Activated B cell treated with CpG ODN at 0.5 μM for 24 hours (primary cell): ENCODE measurements around the gene PIGN. TPM values are rescaled to one million over a fixed set of nuclear protein-coding genes. Genes with fewer than 3 reads are reported as not detected.

Experiments
- ATAC-seq: fragments of 200-7000 bp; cut with Tn5 transposase; one replicate; pipeline ENCODE4 v1.10.0; 2021; ENCODE audit warnings: low read depth, mild to moderate bottlenecking, moderate library complexity
- CTCF ChIA-PET: fragments of 350-600 bp; sonication (Branson Sonifier 250); formaldehyde crosslinking; loops from one replicate; lab custom pipeline; 2021; ENCODE audit warnings: antibody characterized with exemption; lab: Charles Lee
- POLR2A ChIA-PET: fragments of 350-600 bp; sonication (Branson Sonifier 250); formaldehyde crosslinking; loops from one replicate; lab custom pipeline; 2021; ENCODE audit warnings: antibody characterized with exemption; lab: Charles Lee
- DNase-seq: peaks from one replicate; pipeline ENCODE4 v3.0.0; 2022
- H3K27ac Mint-ChIP-seq: one replicate; pipeline ENCODE4 v1.8.0; 2020; ENCODE audit warnings: mixed read lengths
- H3K27me3 Mint-ChIP-seq: one replicate; pipeline ENCODE4 v1.8.0; 2021; ENCODE audit warnings: mixed read lengths
- H3K36me3 Mint-ChIP-seq: one replicate; pipeline ENCODE4 v1.8.0; 2021; ENCODE audit warnings: low read depth, mixed read lengths
- H3K4me1 Mint-ChIP-seq: one replicate; pipeline ENCODE4 v1.8.0; 2021; ENCODE audit warnings: mixed read lengths
- H3K4me3 Mint-ChIP-seq: one replicate; pipeline ENCODE4 v1.8.0; 2020; ENCODE audit warnings: mild to moderate bottlenecking, mixed read lengths
- H3K9me3 Mint-ChIP-seq: one replicate; pipeline ENCODE4 v1.8.0; 2020; ENCODE audit warnings: mixed read lengths
- intact Hi-C: fragments of 100-400 bp; cut with micrococcal nuclease; formaldehyde crosslinking; loops from one replicate; pipeline ENCODE4 v1.15.1; 2024
- total RNA-seq: library from RNA; stranded (reverse); gene quantifications from 2 replicates; pipeline ENCODE4 v1.2.3, GENCODE V29; 2022
- TF ChIP-seq, protein P1 (sequence below): fragments of 200-600 bp; IDR thresholded peaks from one replicate; pipeline ENCODE4 v1.8.0; 2022; ENCODE audit warnings: antibody characterized with exemption, mild to moderate bottlenecking

PIGN gene
- total RNA-seq, 1 donor from 2014 or later, result 29.4 TPM

GRCh38 chr18:62106271-62106670 lies 80.6 kb downstream of the PIGN start:
- CTCF ChIA-PET, result no interaction called here

DNA sequence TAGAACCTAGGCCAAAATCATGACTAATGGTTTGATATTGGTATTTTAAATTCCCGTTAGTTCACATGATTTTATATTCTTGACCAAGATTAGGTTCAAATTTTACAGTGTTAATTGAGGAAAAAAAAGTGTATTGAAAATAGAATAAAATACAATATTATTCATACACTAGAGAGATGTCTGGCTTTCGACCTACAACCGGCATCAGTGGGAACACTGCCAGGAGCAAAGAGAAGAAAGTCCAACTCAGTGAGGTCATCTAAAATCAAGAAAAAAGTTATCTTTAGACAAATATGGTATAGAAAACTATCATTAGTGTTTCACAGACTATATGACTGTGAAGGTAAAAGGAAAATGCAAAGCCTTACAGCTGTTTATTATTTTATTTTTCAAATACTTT lies 81.5 kb downstream of the PIGN start:
- no peaks in the 10 kb centered on the region for H3K4me1 Mint-ChIP-seq
- H3K27me3 Mint-ChIP-seq, result no peaks in the 10 kb centered on the region
- H3K4me3 Mint-ChIP-seq, result no peak overlapping the region
- intact Hi-C loops, result no loop called here
- CTCF ChIA-PET, result no interaction called here
- H3K9me3 Mint-ChIP-seq, result no peaks in the 10 kb centered on the region
- peaks cover 30% of the 10 kb centered on the region for H3K36me3 Mint-ChIP-seq
- POLR2A ChIA-PET, result no interaction called here
- TF ChIP-seq, protein P1, sequence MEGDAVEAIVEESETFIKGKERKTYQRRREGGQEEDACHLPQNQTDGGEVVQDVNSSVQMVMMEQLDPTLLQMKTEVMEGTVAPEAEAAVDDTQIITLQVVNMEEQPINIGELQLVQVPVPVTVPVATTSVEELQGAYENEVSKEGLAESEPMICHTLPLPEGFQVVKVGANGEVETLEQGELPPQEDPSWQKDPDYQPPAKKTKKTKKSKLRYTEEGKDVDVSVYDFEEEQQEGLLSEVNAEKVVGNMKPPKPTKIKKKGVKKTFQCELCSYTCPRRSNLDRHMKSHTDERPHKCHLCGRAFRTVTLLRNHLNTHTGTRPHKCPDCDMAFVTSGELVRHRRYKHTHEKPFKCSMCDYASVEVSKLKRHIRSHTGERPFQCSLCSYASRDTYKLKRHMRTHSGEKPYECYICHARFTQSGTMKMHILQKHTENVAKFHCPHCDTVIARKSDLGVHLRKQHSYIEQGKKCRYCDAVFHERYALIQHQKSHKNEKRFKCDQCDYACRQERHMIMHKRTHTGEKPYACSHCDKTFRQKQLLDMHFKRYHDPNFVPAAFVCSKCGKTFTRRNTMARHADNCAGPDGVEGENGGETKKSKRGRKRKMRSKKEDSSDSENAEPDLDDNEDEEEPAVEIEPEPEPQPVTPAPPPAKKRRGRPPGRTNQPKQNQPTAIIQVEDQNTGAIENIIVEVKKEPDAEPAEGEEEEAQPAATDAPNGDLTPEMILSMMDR, result no peak
- DNase-seq (no peak), ATAC-seq (no peak)
- H3K27ac Mint-ChIP-seq, result no peak overlapping the region

More at GRCh38 chr18:62106271-62106670, 80.6 kb downstream of the PIGN start:
- intact Hi-C loops, result no loop called here
- ATAC-seq (no peak), DNase-seq (no peak)
- TF ChIP-seq, protein P1, result no peak
- Mint-ChIP-seq H3K27me3 (no peaks in the 10 kb centered on the region), H3K4me1 (no peaks in the 10 kb centered on the region), H3K36me3 (peaks cover 25% of the 10 kb centered on the region), H3K4me3 (no peak overlapping the region), H3K27ac (no peak overlapping the region), H3K9me3 (no peaks in the 10 kb centered on the region)
- POLR2A ChIA-PET, result no interaction called here

GRCh38 chr18:62102221-62102620 lies 84.6 kb downstream of the PIGN start:
- TF ChIP-seq, protein P1, result no peak
- ChIA-PET POLR2A (no interaction called here), CTCF (no interaction called here)
- H3K27ac Mint-ChIP-seq, result no peak overlapping the region
- peaks cover 8% of the 10 kb centered on the region for H3K9me3 Mint-ChIP-seq
- DNase-seq, result no peak
- H3K27me3 Mint-ChIP-seq, result no peaks in the 10 kb centered on the region
- no peak for ATAC-seq
- H3K4me1 Mint-ChIP-seq, result no peaks in the 10 kb centered on the region
- peaks cover 59% of the 10 kb centered on the region for H3K36me3 Mint-ChIP-seq
- intact Hi-C loops, result no loop called here
- no peak overlapping the region for H3K4me3 Mint-ChIP-seq

- ChIA-PET POLR2A (no interaction called here), CTCF (no interaction called here)
- no peak overlapping the region for H3K27ac Mint-ChIP-seq
- TF ChIP-seq, protein P1, result no peak
- H3K27me3 Mint-ChIP-seq, result no peaks in the 10 kb centered on the region
- DNase-seq (no peak), ATAC-seq (no peak)
- H3K9me3 Mint-ChIP-seq, result peaks cover 8% of the 10 kb centered on the region
- H3K36me3 Mint-ChIP-seq, result peaks cover 56% of the 10 kb centered on the region
- no peak overlapping the region for H3K4me3 Mint-ChIP-seq
- intact Hi-C loops, result no loop called here
- H3K4me1 Mint-ChIP-seq, result no peaks in the 10 kb centered on the region
Measured at GRCh38 chr18:62101321-62101721, 85.5 kb downstream of the PIGN start.

DNA sequence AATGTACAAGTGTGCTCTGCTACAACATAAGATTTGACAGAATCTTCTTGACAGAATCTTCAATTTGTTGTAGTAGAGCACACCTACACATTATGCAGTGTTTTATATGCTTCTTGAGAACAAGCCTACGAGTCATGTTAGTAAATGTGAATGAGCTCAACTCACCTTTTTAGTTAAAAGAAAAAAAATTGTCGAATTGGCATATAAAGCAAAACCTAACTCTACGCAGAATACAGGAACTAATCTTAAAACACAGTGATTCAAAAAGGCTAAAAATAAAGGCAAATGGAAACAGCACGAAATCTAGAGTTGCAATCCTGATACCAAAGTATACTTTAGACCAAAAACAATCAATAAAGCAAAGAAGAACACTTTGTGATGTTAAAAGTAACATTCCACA lies 87.9 kb downstream of the PIGN start:
- ChIA-PET CTCF (interaction anchor here (1.5 kb wide), 1 partner anchor 8 kb away, joined by 3 read pairs; no protein-coding TSS in a partner anchor), POLR2A (no interaction called here)
- Mint-ChIP-seq H3K9me3 (peaks cover 8% of the 10 kb centered on the region), H3K27me3 (no peaks in the 10 kb centered on the region), H3K4me3 (no peak overlapping the region), H3K4me1 (no peaks in the 10 kb centered on the region), H3K36me3 (peaks cover 55% of the 10 kb centered on the region), H3K27ac (no peak overlapping the region)
- no peak for ATAC-seq
- intact Hi-C loops, result no loop called here
- TF ChIP-seq, protein P1, result no peak
- DNase-seq, result no peak
